ENCODE data around the gene ABHD4.
"Not testable (repeated sequence)": the region's sequence is repeated elsewhere in the genome, so short reads cannot be mapped to it uniquely, and the experiment has no call there.

Gene ABHD4, protein sequence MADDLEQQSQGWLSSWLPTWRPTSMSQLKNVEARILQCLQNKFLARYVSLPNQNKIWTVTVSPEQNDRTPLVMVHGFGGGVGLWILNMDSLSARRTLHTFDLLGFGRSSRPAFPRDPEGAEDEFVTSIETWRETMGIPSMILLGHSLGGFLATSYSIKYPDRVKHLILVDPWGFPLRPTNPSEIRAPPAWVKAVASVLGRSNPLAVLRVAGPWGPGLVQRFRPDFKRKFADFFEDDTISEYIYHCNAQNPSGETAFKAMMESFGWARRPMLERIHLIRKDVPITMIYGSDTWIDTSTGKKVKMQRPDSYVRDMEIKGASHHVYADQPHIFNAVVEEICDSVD

DNA sequence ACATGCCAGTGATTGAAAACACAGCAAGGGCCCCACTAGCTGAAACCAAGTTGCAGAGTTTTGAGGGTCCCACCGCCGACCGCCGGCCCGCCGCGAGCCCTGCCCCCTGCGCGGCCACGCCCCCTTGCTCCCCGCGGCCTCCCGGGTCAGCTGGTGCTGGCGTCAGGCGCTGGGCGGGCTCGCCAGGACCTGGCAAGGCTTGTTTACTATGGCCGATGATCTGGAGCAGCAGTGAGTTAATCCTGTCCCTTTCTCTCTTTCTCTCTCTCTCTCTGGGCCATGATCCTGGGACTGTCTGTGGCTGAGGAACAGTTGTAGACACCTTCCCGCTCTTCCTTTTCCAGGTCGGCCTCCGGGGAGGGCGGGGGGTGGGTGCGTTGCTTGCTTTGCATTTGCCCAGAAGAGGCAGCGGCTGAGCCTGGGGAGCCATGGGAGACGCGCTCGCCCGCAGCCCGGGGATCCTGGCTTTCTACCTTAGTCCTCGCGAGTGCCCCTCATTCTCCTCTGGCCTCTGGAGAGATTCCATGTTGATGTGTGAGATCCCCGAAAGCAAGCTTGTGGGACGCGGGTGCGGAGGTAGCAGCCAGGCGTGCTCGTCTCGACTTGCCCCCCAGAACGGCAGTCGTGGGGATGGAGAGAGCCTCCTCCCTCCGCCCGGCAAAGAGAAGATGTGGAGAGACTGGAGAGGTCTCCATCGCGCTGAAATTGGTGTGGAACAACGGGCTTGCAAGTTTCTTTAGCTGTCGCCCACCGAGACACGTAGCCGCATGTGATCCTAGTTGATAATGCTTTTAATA, at the start of gene ABHD4:
ABHD4 (plus strand) TSS at position 202 of the 797 bp plus-strand sequence; CDS start at position 209, 7 bp downstream.
- DNase-seq (ENCODE audit: low spot score) = peak; percentile 90

DNA sequence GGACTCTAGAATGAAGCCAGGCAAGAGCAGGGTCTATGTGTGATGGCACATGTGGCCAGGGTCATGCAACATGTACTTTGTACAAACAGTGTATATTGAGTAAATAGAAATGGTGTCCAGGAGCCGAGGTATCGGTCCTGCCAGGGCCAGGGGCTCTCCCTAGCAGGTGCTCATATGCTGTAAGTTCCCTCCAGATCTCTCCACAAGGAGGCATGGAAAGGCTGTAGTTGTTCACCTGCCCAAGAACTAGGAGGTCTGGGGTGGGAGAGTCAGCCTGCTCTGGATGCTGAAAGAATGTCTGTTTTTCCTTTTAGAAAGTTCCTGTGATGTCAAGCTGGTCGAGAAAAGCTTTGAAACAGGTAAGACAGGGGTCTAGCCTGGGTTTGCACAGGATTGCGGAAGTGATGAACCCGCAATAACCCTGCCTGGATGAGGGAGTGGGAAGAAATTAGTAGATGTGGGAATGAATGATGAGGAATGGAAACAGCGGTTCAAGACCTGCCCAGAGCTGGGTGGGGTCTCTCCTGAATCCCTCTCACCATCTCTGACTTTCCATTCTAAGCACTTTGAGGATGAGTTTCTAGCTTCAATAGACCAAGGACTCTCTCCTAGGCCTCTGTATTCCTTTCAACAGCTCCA, 48.7 kb upstream of the ABHD4 start:
- no peak for DNase-seq (ENCODE audit: low spot score)

DNA sequence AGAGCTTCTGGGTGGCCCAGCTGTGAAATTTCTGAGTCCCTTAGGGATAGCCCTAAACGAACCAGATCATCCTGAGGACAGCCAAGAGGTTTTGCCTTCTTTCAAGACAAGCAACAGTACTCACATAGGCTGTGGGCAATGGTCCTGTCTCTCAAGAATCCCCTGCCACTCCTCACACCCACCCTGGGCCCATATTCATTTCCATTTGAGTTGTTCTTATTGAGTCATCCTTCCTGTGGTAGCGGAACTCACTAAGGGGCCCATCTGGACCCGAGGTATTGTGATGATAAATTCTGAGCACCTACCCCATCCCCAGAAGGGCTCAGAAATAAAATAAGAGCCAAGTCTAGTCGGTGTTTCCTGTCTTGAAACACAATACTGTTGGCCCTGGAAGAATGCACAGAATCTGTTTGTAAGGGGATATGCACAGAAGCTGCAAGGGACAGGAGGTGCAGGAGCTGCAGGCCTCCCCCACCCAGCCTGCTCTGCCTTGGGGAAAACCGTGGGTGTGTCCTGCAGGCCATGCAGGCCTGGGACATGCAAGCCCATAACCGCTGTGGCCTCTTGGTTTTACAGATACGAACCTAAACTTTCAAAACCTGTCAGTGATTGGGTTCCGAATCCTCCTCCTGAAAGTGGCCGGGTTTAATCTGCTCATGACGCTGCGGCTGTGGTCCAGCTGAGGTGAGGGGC, 48.0 kb upstream of the ABHD4 start:
- DNase-seq (ENCODE audit: low spot score) = no peak

DNA sequence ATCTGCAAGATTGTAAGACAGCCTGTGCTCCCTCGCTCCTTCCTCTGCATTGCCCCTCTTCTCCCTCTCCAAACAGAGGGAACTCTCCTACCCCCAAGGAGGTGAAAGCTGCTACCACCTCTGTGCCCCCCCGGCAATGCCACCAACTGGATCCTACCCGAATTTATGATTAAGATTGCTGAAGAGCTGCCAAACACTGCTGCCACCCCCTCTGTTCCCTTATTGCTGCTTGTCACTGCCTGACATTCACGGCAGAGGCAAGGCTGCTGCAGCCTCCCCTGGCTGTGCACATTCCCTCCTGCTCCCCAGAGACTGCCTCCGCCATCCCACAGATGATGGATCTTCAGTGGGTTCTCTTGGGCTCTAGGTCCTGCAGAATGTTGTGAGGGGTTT, 46.5 kb upstream of the ABHD4 start:
- DNase-seq (ENCODE audit: low spot score) = no peak

DNA sequence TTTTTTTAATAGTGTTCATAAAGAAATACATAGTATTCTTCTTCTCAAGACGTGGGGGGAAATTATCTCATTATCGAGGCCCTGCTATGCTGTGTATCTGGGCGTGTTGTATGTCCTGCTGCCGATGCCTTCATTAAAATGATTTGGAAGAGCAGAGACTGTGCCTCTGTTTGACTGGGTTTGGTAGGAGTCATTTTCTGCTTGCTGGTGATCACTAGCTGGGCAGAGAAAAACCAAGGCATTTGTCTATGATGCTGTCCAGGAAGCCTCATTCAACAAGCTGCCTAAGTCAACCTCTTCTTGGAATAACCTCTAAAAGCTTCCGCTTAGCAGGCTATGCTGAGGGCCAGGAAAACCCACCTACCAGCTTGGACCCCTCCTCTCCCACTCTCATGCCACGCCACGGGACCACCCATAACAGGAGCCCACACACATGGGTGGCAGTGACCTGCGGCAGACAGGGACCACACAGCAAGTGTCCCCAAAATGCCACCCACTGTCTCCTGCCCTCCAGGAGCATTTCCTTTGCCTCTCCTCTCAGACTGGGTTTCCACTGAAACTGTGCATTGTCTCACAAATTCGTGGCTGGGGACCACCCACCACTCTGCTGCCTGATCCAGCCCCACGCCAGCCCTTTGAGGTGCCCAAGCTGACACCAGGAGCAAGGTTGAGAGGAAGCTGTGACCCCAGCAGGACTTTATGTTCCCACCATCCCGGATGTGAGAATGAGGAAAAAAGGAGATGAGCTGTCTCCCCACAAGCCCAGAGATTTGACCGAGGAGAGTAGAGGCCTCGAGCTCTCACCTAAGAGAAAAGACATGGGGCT, 45.9 kb upstream of the ABHD4 start:
- no peak for DNase-seq (ENCODE audit: low spot score)

DNA sequence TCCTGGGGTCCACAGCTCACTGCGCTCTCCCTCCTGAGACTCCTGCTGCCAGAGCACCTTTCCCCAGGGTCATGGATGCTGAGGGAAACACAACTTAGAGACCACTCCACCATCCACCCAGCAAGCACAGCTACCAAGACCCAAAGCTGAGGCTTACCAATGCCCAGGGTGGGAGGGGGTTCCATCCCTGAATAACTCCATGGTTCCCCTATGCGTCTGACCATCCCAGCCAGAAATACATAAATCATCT, 45.3 kb upstream of the ABHD4 start:
- no peak for DNase-seq (ENCODE audit: low spot score)

DNA sequence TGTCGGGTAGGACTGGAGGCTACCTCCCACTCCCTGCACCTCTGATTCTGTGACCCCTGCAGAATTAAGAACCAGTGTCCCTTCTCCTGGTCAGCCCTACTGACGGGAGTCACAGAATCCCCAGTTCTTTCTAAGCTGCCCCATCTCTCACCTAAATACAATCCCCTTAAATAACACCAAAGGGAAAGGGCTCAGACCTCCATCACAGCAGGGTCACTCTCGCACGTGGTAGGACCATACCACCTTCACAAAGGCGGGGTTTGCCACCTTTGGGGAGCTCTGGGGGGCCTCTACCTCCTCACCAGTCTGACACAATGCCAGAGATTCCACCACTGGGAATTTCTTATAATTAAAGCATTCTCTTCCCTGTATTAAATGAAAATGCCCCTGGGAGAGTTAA, 44.7 kb upstream of the ABHD4 start:
- DNase-seq (ENCODE audit: low spot score) = no peak

DNA sequence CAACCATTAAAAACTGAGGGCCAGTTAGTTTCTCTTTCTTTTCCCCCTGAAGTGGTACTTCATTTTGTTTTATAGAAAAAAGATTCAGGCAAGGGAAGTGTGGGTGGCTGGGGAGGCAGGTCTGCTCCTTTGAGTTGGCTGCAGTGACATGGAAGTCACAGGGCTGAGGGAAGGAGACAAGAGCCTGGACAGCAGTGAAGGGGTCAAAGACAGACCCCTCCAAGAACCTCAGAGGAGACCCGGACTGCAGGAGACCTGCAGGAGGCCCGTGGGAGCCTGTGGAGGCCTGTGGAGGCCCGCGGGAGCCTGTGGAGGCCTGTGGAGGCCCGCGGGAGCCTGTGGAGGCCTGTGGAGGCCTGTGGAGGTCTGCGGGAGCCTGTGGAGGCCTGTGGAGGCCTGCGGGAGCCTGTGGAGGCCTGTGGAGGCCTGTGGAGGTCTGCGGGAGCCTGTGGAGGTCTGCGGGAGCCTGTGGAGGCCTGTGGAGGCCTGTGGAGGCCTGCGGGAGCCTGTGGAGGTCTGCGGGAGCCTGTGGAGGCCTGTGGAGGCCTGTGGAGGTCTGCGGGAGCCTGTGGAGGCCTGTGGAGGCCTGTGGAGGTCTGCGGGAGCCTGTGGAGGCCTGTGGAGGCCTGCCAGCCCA, 44.1 kb upstream of the ABHD4 start:
- not testable (repeated sequence) for DNase-seq (ENCODE audit: low spot score)

DNA sequence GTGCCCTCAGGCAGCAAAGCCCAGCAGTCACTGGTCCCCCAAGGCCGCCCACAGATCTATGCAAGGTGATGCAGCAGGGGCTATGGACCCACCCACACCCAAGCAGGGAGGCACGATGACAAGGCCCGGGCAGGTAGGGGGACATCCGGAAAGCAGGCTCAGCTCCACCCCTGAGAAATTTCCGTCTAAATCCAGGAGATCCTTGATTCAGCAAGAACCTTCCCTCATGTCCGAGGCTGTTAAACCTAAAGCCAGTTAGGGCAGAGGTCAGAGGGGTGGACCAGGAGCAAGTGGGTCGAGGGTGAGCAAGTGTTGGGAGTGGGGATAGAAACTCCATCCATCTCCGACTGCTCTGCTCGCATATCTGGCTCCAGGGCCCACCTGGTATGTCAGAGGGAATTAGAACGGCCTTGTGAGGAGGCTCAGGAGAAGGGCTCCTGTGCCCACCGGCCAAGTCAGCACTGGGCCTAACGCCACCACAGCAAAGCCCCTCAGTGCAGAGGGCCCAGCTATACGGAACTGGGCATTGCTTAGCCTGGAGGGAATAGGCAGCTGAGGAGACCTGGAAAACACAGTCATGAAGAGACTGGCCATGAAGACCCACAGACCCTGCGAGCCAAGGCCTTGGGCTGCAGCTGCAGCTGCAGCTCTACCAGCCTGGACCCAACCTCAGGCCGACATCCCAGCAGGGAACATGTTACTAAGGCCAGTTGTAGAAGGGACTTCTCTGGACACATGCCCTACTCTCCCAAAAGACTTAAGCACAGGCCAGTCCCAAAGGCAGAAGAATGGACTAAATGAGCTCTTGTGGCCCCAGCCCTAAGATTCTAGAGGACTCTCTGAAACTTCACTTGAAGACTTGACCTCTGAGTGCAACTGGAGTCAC, 43.4 kb upstream of the ABHD4 start:
- DNase-seq (ENCODE audit: low spot score) = no peak

DNA sequence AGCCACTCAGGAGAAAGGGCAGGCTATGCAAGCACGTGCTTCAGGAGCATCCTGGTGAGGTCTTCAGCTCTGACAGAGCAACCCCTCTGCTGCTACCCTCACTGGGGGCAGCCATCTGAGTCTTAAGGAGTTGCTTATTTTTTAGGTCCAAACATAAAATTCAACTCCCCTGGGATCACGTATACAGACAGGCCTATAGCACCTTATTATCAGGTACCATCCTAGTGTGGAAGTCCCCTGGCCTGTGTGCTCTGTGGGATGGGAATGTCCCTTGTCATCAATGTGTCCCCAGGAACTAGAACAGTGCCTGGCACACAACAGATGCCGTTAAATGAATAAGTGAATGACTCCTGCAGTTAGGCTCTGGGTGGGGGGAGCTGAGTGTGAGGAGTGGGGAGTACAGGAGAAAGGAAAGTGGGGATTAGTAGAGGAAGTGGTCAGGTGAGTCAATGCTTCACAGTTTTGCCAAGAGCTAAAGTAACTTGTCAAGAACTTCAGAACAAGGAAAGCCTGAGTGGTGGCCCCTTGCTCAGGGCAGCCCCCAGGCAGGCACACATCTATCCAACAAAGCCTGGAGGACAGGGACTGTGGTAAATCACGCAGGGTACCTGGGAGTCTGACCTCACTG, 42.6 kb upstream of the ABHD4 start:
- DNase-seq (ENCODE audit: low spot score) = no peak

DNA sequence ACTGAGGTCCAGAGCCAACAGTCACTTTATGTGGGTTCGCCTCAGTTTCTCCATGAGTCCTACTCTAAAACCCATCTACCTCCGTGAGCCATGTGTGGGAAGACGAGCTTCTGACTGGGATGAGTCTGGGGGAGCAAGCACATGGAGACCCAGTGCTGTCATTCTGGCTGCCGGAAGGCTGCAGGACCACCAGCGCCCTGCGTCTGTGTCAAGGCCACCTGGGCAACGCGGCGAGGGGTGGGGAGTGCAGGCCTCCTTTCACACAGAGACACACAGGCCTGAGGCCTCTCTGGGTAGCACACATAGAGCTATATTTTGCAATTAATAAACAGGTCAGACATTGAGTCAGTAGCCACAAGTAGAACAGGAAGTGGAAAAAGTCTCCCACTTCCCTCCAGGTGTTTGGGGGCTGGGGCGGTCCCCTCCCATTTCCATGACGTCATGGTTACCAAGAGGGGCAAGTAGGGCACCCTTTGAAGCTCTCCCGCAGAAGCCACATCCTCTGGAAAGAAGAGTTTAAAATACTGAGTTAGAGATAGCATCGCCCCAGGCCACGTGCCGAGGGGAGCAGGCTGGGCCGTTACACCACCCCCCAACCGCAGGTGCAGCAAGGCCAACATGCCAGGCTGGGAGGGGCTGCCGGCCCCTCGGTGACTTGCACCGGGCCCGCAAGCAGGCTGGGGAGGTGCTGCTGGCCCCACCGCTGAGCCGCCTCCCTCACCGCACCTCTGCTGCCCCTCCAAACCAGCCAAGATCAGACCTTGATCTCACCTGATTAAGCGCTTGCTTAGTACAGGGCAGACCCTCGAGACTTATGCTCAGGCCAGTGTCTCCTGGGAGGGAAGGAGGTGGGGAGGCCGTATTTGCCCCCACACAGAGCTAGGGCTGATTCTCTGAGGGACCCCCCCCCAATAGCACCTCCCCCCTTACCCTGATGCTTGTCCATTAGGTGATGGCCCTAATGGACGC, 41.8 kb upstream of the ABHD4 start:
- DNase-seq (ENCODE audit: low spot score) = no peak

DNA sequence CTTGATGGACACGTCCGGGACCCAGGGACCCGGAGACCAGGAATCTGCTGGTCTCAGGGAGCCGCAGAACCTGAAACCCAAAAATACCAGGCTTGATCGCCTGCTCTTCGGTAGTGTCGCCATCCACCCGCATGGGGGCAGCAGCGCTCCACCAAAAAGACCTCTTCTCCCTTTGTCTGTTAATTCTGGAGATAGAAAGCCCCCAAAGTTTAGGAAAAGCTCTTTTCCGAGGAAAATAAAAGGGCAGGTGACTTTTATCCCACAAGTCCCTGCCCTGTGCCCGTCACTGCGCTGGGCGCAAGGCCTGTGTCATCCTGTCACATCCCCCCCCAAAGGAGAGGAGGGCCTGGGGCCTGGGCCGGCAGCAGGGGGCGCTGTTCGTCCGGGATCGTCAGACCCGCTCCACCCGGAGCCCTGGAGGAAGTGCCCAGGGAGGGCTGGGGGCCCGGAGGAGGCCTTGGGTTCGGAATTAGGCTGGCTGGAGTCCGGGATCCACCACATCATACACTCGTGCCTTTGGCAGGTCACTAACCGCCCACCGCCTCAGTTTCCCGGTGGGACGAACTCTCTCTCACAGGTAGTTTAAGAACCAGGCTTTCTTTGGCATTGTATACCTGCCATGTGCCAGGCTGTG, 41.0 kb upstream of the ABHD4 start:
- DNase-seq (ENCODE audit: low spot score) = peak; percentile 90

DNA sequence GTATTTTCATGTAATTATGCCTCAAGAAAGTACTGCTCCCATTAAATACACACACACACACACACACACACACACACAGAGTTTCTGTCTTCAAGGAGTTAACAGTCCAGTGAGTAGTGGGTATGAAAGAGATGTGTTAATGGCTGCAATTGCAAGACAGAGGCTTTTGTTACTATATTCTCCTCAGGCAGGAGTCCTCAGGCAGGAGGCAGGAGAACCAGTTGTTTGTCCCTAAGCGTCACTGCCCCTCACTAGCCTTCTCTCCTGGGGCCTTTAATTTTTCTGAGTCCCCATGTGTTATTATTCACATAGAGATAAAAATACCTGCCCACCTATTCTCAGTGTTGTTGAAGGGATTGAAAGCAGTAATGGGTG, 40.3 kb upstream of the ABHD4 start:
- no peak for DNase-seq (ENCODE audit: low spot score)

DNA sequence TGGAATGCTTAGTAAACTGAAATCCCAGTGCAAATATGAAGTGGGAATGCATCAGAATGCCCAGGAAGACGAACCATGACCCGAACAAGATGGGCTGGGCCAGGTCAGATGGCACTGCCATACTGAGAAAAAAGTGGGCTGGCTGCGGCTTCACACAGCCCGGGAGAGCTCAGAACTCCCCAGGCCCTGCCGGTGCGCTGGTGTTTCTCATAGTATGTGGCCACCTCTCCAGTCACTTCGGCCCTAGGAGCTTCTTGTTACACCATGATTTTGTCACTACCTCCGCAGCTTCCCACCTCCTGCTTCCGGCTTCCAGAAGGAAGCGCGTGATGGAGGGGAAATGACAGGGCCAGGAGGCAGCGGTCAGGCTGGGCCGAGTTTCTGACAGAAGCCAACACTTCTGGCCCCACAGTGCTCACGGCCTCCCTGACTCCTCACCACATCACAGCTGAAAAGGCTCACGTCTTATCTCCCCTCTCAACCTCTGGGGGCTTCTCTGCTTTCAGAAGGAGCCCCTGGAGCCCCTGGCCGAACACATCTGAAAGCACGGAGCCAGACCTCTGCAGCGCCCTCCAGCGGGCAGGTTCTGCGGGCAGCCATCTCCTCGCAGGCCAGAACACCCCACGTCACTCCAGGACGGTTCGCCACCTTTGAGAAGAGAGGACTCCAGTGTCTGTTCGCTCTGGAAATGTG, 39.7 kb upstream of the ABHD4 start:
- no peak for DNase-seq (ENCODE audit: low spot score)

DNA sequence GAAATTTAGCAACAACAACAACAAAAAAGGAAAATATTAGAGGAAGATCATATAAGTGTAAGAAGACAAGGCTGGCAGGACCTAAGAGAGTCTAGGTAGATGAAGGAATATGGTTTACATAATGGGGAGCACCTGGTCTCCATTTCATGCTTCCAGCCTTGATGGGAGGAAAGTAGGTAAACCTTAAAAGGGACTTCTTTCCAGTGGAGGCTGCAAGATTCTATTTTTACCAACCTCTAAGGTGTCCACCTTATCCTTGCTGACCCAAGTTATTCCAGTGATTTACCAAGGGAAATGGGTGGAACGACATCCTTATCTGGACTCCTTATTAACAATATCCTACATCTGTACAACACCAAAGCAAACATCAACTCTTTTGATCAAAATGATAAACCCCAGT, 39.1 kb upstream of the ABHD4 start:
- DNase-seq (ENCODE audit: low spot score) = no peak

DNA sequence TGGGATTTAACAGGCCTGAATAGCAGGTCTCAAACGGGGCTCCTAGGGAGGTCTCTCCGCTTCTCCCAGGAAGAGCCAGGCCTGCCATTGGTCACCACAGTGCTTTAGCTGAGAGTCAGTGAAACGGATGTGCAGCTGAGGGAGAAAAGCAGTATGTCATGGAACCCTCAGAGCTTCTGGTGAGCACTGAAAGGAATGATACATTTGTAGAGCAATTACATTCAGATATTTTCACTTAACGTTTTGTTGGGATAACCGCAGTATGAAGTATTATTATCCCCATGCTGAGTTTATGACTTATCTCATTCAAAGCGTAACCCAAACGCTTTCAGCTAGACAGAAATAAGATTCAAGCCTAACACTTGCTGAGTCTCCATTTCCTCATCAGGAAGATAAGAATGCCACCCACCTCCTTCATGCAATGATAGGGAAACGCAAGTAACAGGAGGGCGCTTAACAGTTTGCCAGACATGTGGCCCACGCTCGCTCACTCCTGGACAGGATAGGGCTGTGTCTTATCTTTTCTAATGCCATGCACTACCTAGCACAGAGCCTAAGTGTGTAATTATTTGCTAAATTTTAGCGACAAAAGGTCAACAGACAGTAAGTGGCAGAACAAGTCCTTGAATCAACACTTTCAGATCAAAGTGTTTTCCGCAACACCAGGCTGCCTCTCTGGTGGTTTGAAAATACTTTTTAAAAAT, 37.3 kb upstream of the ABHD4 start:
- DNase-seq (ENCODE audit: low spot score) = no peak

DNA sequence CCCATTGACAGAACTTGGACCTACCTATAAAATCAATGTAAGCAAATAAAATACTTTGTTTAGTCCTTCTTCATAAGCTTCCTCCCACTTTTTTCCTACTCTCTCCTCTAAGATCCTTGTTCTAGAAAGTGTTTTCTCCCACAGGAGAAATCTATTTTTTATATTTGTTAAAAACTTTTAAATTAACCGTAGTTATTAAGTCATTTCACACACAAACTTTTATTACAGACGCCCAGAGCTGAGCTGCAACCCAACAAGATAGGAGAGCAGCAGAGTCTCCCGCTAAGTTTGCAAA, 36.8 kb upstream of the ABHD4 start:
- no peak for DNase-seq (ENCODE audit: low spot score)

Measured in left forelimb (tissue), 1 donor.